ENCODE data around the gene FAM168B.

FAM168B gene

GRCh38 chr2:131039908-131040660 is 53.2 kb downstream of the FAM168B start:
- DNase-seq (ENCODE audit: low read depth) = no peak

GRCh38 chr2:131039535-131039907 is 53.7 kb downstream of the FAM168B start:
- DNase-seq (ENCODE audit: low read depth) = no peak

GRCh38 chr2:131039101-131039440 is 54.2 kb downstream of the FAM168B start:
- DNase-seq (ENCODE audit: low read depth) = no peak

GRCh38 chr2:131038258-131039100 is 54.8 kb downstream of the FAM168B start:
- DNase-seq (ENCODE audit: low read depth) = no peak

- DNase-seq (ENCODE audit: low read depth) = no peak
Measured at GRCh38 chr2:131037398-131038257, 55.6 kb downstream of the FAM168B start.

- DNase-seq (ENCODE audit: low read depth) = no peak
Measured at GRCh38 chr2:131036696-131037397, 56.4 kb downstream of the FAM168B start.

GRCh38 chr2:131036269-131036668 is 57.0 kb downstream of the FAM168B start:
- no peak for DNase-seq (ENCODE audit: low read depth)

GRCh38 chr2:131035826-131036231 is 57.4 kb downstream of the FAM168B start:
- no peak for DNase-seq (ENCODE audit: low read depth)

- no peak for DNase-seq (ENCODE audit: low read depth)
Measured at GRCh38 chr2:131035112-131035825, 58.0 kb downstream of the FAM168B start.

GRCh38 chr2:131034122-131035051 is 58.9 kb downstream of the FAM168B start:
- DNase-seq (ENCODE audit: low read depth) = no peak

GRCh38 chr2:131033786-131034121 is 59.5 kb downstream of the FAM168B start:
- no peak for DNase-seq (ENCODE audit: low read depth)

- no peak for DNase-seq (ENCODE audit: low read depth)
Measured at GRCh38 chr2:131032393-131032836, 60.8 kb downstream of the FAM168B start.

- DNase-seq (ENCODE audit: low read depth) = no peak
Measured at GRCh38 chr2:131031875-131032274, 61.4 kb downstream of the FAM168B start.

- no peak for DNase-seq (ENCODE audit: low read depth)
Measured at GRCh38 chr2:131031431-131031841, 61.8 kb downstream of the FAM168B start.

GRCh38 chr2:131030478-131030971 is 62.7 kb downstream of the FAM168B start:
- DNase-seq (ENCODE audit: low read depth) = no peak

- DNase-seq (ENCODE audit: low read depth) = no peak
Measured at GRCh38 chr2:131029812-131030211, 63.4 kb downstream of the FAM168B start.

- no peak for DNase-seq (ENCODE audit: low read depth)
Measured at GRCh38 chr2:131027566-131028528, 65.4 kb downstream of the FAM168B start.

GRCh38 chr2:131026919-131027318 is 66.3 kb downstream of the FAM168B start:
- no peak for DNase-seq (ENCODE audit: low read depth)

GRCh38 chr2:131023758-131024157 is 69.5 kb downstream of the FAM168B start:
- no peak for DNase-seq (ENCODE audit: low read depth)
